ENCODE measurements around the gene GPR61. TPM values are rescaled to one million over a fixed set of nuclear protein-coding genes. Genes with fewer than 3 reads are reported as not detected.

GPR61 gene
- total and polyA plus RNA-seq, 9 of the 15 experiments (the other 6 are each of a cell fraction or from before 2014, with no cell fraction given) = 0.04 to 1.1 (median 0.25) TPM; not detected in 4

DNA sequence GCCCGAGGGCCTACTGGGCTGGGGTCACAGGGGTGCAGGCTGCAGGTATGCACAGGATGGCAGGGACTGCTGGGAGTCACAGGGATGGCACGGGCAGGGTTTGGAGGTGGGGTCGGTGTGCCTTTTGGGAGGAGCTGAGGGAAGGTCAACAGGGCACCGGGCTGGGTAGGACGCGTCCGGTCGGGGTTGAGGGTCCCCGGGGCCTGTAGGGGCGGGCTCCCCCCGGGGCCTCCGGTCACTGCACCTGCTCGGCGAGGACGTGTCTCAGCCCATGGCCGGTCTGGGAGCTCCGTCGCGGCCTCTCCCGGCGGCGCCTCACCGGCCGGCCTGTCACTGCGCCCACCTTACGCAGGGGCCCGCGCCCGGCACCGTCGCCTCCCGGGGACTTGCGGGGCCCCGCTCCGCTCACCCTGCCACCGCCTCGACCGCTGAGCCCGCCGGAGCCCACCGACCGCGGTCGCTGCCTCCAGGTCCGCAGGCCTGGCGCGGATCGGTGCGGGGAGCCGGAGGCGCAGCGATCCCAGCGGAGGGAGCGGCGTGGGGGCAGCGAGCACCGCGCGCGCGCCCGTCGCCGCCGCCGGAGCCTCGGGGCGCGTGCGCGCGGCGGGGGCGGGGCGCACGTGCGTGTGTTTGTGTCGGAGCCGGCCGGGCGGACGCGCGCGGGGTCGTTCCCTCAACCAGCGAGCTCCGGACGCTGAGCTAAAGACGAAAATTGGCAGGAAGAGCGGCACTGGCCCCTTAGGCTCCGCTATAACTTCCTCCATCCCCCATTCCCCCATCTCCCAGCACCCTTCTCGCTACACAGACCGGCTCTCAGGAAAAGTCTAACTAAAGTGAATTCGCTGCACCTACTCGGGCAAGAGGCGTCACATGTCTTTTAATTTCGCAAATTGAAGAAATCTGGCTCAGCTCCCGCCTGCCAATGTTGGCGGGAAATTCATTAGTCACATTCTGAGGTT, 30.2 kb upstream of the GPR61 start, which contains the start of gene AMIGO1 (continued):
- TF ChIP-seq FOXK2 (conservative IDR thresholded peaks at IDR 0.05 in 1 of 2, IDR thresholded peaks at IDR 0.05 in 1 of 2; ENCODE audit: low read depth in 2 of 2) (no peak), FOXA3 (CRISPR knock-in tag; conservative IDR thresholded peaks at IDR 0.05 in 1 of 2, IDR thresholded peaks at IDR 0.05 in 1 of 2) (no peak), RAD51 (IDR thresholded peaks at IDR 0.05; ENCODE audit: borderline replicate concordance, low read depth) (no peak), BRCA1 (IDR thresholded peaks at IDR 0.05) (no peak), BRCA1 (CRISPR knock-in tag; IDR thresholded peaks at IDR 0.05) (no peak), ZNF41 (CRISPR knock-in tag; conservative IDR thresholded peaks at IDR 0.05) (no peak; the same call in 1 of the 2 replicates), ETV1 (tag; conservative IDR thresholded peaks at IDR 0.05; ENCODE audit: low read depth) (no peak), PYGO2 (tag; IDR thresholded peaks at IDR 0.05) (no peak)
- TF ChIP-seq, protein P1, sequence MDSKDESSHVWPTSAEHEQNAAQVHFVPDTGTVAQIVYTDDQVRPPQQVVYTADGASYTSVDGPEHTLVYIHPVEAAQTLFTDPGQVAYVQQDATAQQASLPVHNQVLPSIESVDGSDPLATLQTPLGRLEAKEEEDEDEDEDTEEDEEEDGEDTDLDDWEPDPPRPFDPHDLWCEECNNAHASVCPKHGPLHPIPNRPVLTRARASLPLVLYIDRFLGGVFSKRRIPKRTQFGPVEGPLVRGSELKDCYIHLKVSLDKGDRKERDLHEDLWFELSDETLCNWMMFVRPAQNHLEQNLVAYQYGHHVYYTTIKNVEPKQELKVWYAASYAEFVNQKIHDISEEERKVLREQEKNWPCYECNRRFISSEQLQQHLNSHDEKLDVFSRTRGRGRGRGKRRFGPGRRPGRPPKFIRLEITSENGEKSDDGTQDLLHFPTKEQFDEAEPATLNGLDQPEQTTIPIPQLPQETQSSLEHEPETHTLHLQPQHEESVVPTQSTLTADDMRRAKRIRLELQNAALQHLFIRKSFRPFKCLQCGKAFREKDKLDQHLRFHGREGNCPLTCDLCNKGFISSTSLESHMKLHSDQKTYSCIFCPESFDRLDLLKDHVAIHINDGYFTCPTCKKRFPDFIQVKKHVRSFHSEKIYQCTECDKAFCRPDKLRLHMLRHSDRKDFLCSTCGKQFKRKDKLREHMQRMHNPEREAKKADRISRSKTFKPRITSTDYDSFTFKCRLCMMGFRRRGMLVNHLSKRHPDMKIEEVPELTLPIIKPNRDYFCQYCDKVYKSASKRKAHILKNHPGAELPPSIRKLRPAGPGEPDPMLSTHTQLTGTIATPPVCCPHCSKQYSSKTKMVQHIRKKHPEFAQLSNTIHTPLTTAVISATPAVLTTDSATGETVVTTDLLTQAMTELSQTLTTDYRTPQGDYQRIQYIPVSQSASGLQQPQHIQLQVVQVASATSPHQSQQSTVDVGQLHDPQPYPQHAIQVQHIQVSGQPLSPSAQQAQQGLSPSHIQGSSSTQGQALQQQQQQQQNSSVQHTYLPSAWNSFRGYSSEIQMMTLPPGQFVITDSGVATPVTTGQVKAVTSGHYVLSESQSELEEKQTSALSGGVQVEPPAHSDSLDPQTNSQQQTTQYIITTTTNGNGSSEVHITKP (IDR thresholded peaks at IDR 0.05; ENCODE audit: partially characterized antibody) = no peak
- TF ChIP-seq, protein P2, sequence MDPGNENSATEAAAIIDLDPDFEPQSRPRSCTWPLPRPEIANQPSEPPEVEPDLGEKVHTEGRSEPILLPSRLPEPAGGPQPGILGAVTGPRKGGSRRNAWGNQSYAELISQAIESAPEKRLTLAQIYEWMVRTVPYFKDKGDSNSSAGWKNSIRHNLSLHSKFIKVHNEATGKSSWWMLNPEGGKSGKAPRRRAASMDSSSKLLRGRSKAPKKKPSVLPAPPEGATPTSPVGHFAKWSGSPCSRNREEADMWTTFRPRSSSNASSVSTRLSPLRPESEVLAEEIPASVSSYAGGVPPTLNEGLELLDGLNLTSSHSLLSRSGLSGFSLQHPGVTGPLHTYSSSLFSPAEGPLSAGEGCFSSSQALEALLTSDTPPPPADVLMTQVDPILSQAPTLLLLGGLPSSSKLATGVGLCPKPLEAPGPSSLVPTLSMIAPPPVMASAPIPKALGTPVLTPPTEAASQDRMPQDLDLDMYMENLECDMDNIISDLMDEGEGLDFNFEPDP (CRISPR knock-in tag; IDR thresholded peaks at IDR 0.05) = no peak
- TF ChIP-seq, protein P3, sequence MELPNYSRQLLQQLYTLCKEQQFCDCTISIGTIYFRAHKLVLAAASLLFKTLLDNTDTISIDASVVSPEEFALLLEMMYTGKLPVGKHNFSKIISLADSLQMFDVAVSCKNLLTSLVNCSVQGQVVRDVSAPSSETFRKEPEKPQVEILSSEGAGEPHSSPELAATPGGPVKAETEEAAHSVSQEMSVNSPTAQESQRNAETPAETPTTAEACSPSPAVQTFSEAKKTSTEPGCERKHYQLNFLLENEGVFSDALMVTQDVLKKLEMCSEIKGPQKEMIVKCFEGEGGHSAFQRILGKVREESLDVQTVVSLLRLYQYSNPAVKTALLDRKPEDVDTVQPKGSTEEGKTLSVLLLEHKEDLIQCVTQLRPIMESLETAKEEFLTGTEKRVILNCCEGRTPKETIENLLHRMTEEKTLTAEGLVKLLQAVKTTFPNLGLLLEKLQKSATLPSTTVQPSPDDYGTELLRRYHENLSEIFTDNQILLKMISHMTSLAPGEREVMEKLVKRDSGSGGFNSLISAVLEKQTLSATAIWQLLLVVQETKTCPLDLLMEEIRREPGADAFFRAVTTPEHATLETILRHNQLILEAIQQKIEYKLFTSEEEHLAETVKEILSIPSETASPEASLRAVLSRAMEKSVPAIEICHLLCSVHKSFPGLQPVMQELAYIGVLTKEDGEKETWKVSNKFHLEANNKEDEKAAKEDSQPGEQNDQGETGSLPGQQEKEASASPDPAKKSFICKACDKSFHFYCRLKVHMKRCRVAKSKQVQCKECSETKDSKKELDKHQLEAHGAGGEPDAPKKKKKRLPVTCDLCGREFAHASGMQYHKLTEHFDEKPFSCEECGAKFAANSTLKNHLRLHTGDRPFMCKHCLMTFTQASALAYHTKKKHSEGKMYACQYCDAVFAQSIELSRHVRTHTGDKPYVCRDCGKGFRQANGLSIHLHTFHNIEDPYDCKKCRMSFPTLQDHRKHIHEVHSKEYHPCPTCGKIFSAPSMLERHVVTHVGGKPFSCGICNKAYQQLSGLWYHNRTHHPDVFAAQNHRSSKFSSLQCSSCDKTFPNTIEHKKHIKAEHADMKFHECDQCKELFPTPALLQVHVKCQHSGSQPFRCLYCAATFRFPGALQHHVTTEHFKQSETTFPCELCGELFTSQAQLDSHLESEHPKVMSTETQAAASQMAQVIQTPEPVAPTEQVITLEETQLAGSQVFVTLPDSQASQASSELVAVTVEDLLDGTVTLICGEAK (IDR thresholded peaks at IDR 0.05) = no peak
- TF ChIP-seq, protein P3 (CRISPR knock-in tag; IDR thresholded peaks at IDR 0.05) = no peak

Measured in K562 (cell line).